Sigmoid colon (tissue), 7 donors: ENCODE results near the gene PLBD2. TPM values are rescaled to one million over a fixed set of nuclear protein-coding genes. Genes with fewer than 3 reads are reported as not detected.

Source experiments
- DNase-seq: peaks from one replicate; pipeline ENCODE4 v3.0.0-alpha.2; 2019
- H3K27ac ChIP-seq, 4 donors: fragments of 200-600 bp; sonication (generic); one replicate each; pipeline ENCODE4 v1.5.1; 2016 to 2019; ENCODE audit warnings: mild to moderate bottlenecking in 1 of 4
- H3K27me3 ChIP-seq, 3 donors: fragments of 200-600 bp; sonication (generic); one replicate each; pipeline ENCODE4 v1.5.1; 2019; ENCODE audit warnings: mild to moderate bottlenecking in 1 of 3
- H3K36me3 ChIP-seq, 4 donors: fragments of 200-600 bp; sonication (generic); one replicate each; pipeline ENCODE4 v1.5.1; 2016 to 2019
- H3K4me1 ChIP-seq, 4 donors: fragments of 200-600 bp; sonication (generic); one replicate each; pipeline ENCODE4 v1.5.1; 2017 to 2019
- H3K4me3 ChIP-seq, 4 donors: fragments of 200-600 bp; sonication (generic); one replicate each; pipeline ENCODE4 v1.5.1; 2017 to 2019; ENCODE audit warnings: mild to moderate bottlenecking in 2 of 4, moderate library complexity in 1 of 4
- H3K9me3 ChIP-seq, 4 donors: fragments of 200-600 bp in 3 of 4; sonication (generic) in 3 of 4; one replicate each; pipeline versions ENCODE4 v1.5.1 to v1.6.1; 2013 to 2019
- EP300 ChIP-seq, 4 donors: sonication (generic); formaldehyde crosslinking; IDR thresholded peaks; one replicate each; pipeline ENCODE4 v1.6.1; 2017; ENCODE audit warnings: antibody characterized with exemption in 4 of 4
- POLR2A ChIP-seq, 2 donors: fragments of 450-650 bp; IDR thresholded peaks; one replicate each; pipeline ENCODE4 v1.6.1; 2016; ENCODE audit warnings: antibody characterized with exemption in 2 of 2, mild to moderate bottlenecking in 2 of 2, moderate library complexity in 2 of 2
- POLR2AphosphoS5 ChIP-seq, 4 donors: sonication (generic); formaldehyde crosslinking; IDR thresholded peaks; one replicate each; pipeline ENCODE4 v1.6.1; 2017; ENCODE audit warnings: antibody characterized with exemption in 4 of 4
- WGBS, 2 donors: extraction: QIAGEN DNeasy Blood & Tissue Kit; methylation state at CpG; one replicate each; pipeline ENCODE4 v1.1.7; 2013; 5-methylcytosine and 5-hydroxymethylcytosine counted together
- intact Hi-C: fragments of 100-400 bp; cut with DNase I; formaldehyde crosslinking; loops from one replicate; pipeline ENCODE4 v1.15.1; 2023
- polyA plus RNA-seq, 3 donors: library from polyadenylated mRNA; stranded (reverse); fragments of 200-250 nt; gene quantifications; one replicate each; pipeline ENCODE4 v1.2.3, GENCODE V29; 2013
- total RNA-seq, 4 donors: library from RNA; depleted of rRNA; stranded (reverse); fragments of >200 nt; gene quantifications; one replicate each; pipeline ENCODE4 v1.1.0, GENCODE V29; 2016
- TF ChIP-seq, protein P1 (sequence below), 4 experiments: fragments of 450-650 bp in 3 of 4; fragments of 200-600 bp in 1 of 4; IDR thresholded peaks; one replicate each; pipeline ENCODE4 v1.5.1; 2016 to 2019; ENCODE audit warnings: antibody characterized with exemption in 4 of 4, mild to moderate bottlenecking in 3 of 4, moderate library complexity in 2 of 4
- donor health status: healthy with polysubstance abuse.
- donor health status: Bipolar disorder and iron deficiency.
- donor health status: healthy.

Gene PLBD2
- total and polyA plus RNA-seq, 7 donors = 3.0 to 39.1 (median 14.4) TPM

DNA sequence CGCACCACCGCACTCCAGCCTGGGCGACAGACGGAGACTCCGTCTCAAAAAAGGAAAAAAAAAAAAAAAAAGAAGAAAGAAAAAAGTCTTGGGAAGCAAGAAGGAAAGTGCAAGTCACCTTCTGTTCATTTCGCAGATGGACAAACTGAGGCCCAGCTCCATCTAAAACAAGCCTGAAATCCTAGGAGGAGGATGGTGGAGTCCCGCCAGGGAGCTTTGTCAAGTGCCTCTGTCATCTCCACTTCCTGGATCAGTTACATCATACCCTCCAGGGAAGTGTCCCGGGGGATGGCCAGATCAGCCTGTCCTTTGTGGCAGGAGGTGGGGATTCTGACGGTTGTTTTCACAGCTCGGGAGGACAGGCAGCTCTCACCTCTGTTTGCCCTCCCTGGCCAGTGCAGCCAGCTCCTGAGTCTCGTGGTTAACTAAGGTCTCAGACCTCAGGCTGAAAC, 55.1 kb downstream of the PLBD2 start:
- H3K27ac ChIP-seq = no peak overlapping the region
- TF ChIP-seq EP300 (IDR thresholded peaks at IDR 0.05) (no peak), POLR2AphosphoS5 (IDR thresholded peaks at IDR 0.05) (no peak), POLR2A (IDR thresholded peaks at IDR 0.05) (no peak)
- TF ChIP-seq, protein P1, sequence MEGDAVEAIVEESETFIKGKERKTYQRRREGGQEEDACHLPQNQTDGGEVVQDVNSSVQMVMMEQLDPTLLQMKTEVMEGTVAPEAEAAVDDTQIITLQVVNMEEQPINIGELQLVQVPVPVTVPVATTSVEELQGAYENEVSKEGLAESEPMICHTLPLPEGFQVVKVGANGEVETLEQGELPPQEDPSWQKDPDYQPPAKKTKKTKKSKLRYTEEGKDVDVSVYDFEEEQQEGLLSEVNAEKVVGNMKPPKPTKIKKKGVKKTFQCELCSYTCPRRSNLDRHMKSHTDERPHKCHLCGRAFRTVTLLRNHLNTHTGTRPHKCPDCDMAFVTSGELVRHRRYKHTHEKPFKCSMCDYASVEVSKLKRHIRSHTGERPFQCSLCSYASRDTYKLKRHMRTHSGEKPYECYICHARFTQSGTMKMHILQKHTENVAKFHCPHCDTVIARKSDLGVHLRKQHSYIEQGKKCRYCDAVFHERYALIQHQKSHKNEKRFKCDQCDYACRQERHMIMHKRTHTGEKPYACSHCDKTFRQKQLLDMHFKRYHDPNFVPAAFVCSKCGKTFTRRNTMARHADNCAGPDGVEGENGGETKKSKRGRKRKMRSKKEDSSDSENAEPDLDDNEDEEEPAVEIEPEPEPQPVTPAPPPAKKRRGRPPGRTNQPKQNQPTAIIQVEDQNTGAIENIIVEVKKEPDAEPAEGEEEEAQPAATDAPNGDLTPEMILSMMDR (IDR thresholded peaks at IDR 0.05) = no peak
- peaks cover 0 to 12% (median 0%) of the 10 kb centered on the region in 3 donors for H3K27me3 ChIP-seq
- intact Hi-C loops = no loop called here
- no peaks in the 10 kb centered on the region for H3K4me1 ChIP-seq
- no peaks in the 10 kb centered on the region for H3K9me3 ChIP-seq
- no peak overlapping the region for H3K4me3 ChIP-seq
- DNase-seq = no peak
- H3K36me3 ChIP-seq = no peaks in the 10 kb centered on the region
- WGBS, 2 donors = 60 to 70% methylated on average over 11 of the region's 11 CpGs

DNA sequence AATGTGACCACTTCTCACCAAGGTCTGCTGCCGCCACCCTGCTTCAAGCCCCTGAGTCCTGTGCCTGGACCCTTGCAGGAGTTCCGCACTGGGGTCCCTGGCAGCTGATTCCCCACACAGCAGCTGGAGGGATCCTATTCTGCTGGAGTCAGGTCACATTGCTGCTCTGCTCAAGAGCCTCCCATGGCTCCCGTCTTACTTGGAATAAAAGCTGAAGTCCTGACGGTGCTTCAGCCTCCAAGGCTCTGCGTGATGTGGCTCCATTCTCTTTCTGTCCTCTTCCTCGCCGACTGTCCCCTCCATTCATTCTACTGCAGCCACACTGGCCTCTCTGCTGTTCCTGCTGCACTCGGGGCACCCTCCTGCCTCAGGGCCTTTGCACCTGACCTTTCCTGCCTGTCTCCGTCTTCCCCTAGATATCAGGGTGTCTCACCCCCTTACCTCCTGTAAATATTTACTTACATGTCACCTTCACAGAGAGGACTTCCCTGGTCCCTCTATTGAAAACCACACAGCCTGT, 56.2 kb downstream of the PLBD2 start:
- no peak for TF ChIP-seq POLR2AphosphoS5 (IDR thresholded peaks at IDR 0.05)
- DNase-seq = no peak
- H3K9me3 ChIP-seq = no peaks in the 10 kb centered on the region
- intact Hi-C loops = no loop called here
- H3K4me3 ChIP-seq = no peak overlapping the region
- 87% methylated on average over 9 of the region's 9 CpGs for WGBS, 2 donors
- H3K36me3 ChIP-seq = no peaks in the 10 kb centered on the region
- H3K27ac ChIP-seq = no peak overlapping the region
- H3K4me1 ChIP-seq = no peaks in the 10 kb centered on the region
- peaks cover 0 to 12% (median 0%) of the 10 kb centered on the region in 3 donors for H3K27me3 ChIP-seq

DNA sequence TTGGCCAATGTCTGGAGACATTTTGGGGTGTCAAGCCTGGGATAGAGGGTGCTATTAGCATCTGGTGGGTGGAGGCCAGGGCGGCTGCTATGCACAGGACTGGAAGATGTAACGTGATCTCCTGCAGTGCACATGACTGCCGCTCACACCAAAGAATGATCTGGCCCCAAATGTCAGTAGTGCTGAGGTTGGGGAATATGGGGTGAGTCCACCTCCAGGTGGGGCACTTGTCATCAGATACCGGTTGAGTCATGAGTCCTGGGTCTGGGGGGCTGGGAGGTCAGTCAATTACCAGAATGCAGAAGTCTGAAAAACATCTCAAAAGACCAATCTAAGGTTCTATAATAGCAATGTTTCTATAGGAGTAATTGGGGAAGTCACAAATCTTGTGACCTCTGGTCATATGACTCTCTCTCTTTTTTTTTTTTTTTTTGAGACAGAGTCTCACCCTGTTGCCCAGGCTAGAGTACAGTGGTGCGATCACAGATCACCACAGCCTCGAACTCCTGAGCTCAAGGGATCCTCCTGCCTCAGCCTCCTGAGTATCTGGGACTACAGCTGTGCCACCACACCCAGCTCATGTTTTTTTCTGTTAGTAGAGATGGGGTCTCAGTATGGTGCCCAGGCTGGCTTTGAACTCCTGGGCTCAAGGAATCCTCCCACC, 57.8 kb downstream of the PLBD2 start:
- TF ChIP-seq POLR2A (IDR thresholded peaks at IDR 0.05) (no peak), POLR2AphosphoS5 (IDR thresholded peaks at IDR 0.05) (no peak)
- TF ChIP-seq, protein P1 (IDR thresholded peaks at IDR 0.05) = no peak
- intact Hi-C loops = no loop called here
- Histone ChIP-seq H3K36me3 (no peaks in the 10 kb centered on the region), H3K4me3 (no peak overlapping the region), H3K9me3 (no peaks in the 10 kb centered on the region), H3K27ac (peak overlapping the region in 1 of 4 donors; percentile 25), H3K27me3 (peaks cover 0 to 8% (median 0%) of the 10 kb centered on the region in 3 donors), H3K4me1 (no peaks in the 10 kb centered on the region)
- DNase-seq = no peak
- WGBS, 2 donors = 50 to 61% methylated on average over 6 of the region's 6 CpGs

DNA sequence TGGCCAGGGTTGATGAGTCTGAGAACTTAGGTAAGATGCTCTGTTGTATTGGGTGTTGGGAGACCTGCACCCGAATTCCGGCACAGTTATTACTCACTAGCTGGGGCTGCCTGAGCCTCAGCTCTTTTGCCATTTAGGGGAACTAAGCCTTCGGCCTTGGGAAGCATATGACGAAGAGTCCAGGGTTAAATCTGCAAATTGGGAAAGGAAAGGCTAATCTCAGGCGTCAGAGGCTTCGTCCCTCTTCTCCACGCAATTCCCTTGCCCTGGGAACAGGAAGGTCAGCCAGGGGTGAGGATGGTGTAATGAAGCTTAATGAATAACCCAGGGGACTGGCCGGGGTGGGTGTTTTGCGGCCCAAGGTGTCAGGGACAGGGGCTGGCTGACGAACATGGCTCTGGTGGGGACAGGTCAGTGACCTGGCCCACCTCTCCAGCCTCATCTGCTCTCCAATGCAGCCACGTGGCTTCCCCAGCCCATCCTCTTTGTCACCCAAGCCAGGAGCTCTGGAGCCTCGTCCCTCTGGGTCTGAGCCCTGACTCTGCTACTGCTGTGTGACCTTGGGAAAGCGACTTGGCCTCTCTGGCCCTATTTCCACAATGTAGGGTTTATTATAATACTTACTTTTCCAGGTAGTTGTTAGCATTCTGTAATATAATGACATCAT, 60.0 kb downstream of the PLBD2 start:
- peak; percentile 73 for DNase-seq
- peaks cover 0 to 5% (median 0%) of the 10 kb centered on the region in 3 donors for H3K27me3 ChIP-seq
- intact Hi-C loops = no loop called here
- 25 to 63% methylated on average over 13 of the region's 13 CpGs for WGBS, 2 donors
- H3K36me3 ChIP-seq = no peaks in the 10 kb centered on the region
- no peaks in the 10 kb centered on the region for H3K9me3 ChIP-seq
- H3K27ac ChIP-seq = no peak overlapping the region
- peak in 2 of 4 donors; percentile 21 to 64 for TF ChIP-seq EP300 (IDR thresholded peaks at IDR 0.05)
- TF ChIP-seq, protein P1 (IDR thresholded peaks at IDR 0.05) = no peak
- TF ChIP-seq POLR2A (IDR thresholded peaks at IDR 0.05) = no peak
- TF ChIP-seq POLR2AphosphoS5 (IDR thresholded peaks at IDR 0.05) = peak in 1 of 4 donors; percentile 22
- no peak overlapping the region for H3K4me3 ChIP-seq
- peaks cover 0 to 15% (median 8%) of the 10 kb centered on the region in 4 donors for H3K4me1 ChIP-seq

DNA sequence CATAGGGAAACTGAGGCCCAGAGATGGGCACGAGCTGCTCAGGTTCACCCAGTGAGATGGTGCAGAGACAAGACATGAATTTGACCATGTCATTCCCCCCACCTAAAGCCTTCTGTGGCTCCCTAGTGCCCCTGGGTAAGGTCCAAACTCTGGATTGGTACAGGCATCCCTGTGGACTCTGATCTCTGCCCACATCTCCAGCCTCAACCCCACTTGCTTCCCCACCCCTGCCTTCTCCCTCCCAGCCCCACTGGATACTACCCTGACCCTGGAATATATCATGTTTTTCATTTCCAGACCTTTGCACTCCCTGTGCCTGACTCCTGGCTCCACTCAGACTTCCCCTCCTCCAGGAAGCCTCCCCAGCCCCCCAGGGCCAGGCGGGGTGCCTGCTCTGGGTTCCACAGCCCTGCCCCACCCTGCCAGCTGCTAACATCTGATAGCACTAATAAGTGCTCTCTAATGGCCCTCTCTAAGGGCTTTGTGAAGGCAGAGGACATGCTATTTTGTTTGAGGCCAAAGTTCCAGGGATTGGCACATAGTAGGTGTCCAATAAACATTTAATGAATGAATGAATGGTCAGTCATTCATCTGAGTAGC, 62.7 kb downstream of the PLBD2 start:
- TF ChIP-seq POLR2AphosphoS5 (IDR thresholded peaks at IDR 0.05) (no peak), EP300 (IDR thresholded peaks at IDR 0.05) (no peak), POLR2A (IDR thresholded peaks at IDR 0.05) (no peak)
- TF ChIP-seq, protein P1 (IDR thresholded peaks at IDR 0.05) = no peak
- H3K4me3 ChIP-seq = no peak overlapping the region
- H3K27me3 ChIP-seq = peaks cover 0 to 14% (median 0%) of the 10 kb centered on the region in 3 donors
- H3K27ac ChIP-seq = no peak overlapping the region
- H3K36me3 ChIP-seq = no peaks in the 10 kb centered on the region
- WGBS, 2 donors = 50 to 68% methylated on average over 2 of the region's 2 CpGs
- DNase-seq = no peak
- H3K9me3 ChIP-seq = no peaks in the 10 kb centered on the region
- intact Hi-C loops = loop anchor here (10.0 kb wide), 1 partner anchor 226 kb away; no protein-coding TSS in a partner anchor
- H3K4me1 ChIP-seq = peaks cover 0 to 15% (median 8%) of the 10 kb centered on the region in 4 donors
